Colonic mucosa (tissue), 4 donors: Measurements from ENCODE around the gene NDST1. TPM values are rescaled to one million over a fixed set of nuclear protein-coding genes. Genes with fewer than 3 reads are reported as not detected.

Experiments
- DNase-seq: peaks from one replicate; pipeline ENCODE4 v3.0.0-alpha.2; 2020
- H3K27ac ChIP-seq: fragments of 200-600 bp; one replicate; pipeline ENCODE4 v1.8.0; 2021
- H3K27me3 ChIP-seq: fragments of 200-600 bp; one replicate; pipeline ENCODE4 v1.8.0; 2021
- H3K36me3 ChIP-seq: fragments of 200-600 bp; one replicate; pipeline ENCODE4 v1.8.0; 2021
- H3K4me1 ChIP-seq: fragments of 200-600 bp; one replicate; pipeline ENCODE4 v1.8.0; 2021; ENCODE audit warnings: mild to moderate bottlenecking
- H3K4me3 ChIP-seq: fragments of 200-600 bp; one replicate; pipeline ENCODE4 v1.8.0; 2021
- H3K9ac ChIP-seq, 2 donors: one replicate each; pipeline ENCODE4 v1.7.0; 2013; ENCODE audit warnings: control low read depth in 2 of 2, low read depth in 2 of 2, low read length in 2 of 2
- H3K9me3 ChIP-seq: fragments of 200-600 bp; one replicate; pipeline ENCODE4 v1.8.0; 2021
- intact Hi-C: fragments of 100-400 bp; cut with DNase I; formaldehyde crosslinking; loops from one replicate; pipeline ENCODE4 v1.14.1; 2022
- total RNA-seq, 2 donors: library from RNA; stranded (reverse); fragmentation: NEBNext Ultra II Directional in 1 of 2; extraction: Animal tissue kit (Norgen Biotek cat#: 25700) in 1 of 2; gene quantifications; one replicate each; pipeline ENCODE4 v1.2.1, GENCODE V29; 2021
- TF ChIP-seq, protein P1 (sequence below): fragments of 200-600 bp; IDR thresholded peaks from one replicate; pipeline ENCODE4 v1.8.0; 2022; ENCODE audit warnings: antibody characterized with exemption, mild to moderate bottlenecking
- donor health status: healthy.
- donor health status: DM: no; HTN: no; CAD: no.
- donor health status: DM: no; HTN: no; CAD: no.

Gene NDST1
- total RNA-seq, 2 donors from 2014 or later = 37.4 to 51.3 TPM

DNA sequence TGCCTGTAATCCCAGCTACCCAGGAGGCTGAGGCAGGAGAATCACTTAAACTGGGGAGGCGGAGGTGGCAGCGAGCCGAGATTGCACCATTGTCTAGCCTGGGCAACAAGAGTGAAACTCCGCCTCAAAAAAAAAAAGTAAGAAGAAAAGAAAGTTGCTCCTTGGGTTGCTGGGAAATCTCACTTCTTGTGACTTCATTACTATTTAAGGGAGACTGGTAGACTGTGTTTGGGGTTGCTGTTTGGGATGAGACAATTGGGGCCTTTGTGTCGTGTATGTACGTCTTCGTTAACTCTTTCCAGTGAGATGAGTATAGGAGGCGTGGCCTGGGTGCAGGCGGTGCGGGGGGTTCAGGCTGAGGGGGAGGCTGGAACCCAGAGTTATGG lies 11.6 kb downstream of the NDST1 start:
- Histone ChIP-seq H3K9me3 (no peaks in the 10 kb centered on the region), H3K27ac (no peak overlapping the region), H3K9ac (no peak overlapping the region), H3K27me3 (no peaks in the 10 kb centered on the region), H3K36me3 (no peaks in the 10 kb centered on the region), H3K4me1 (peaks cover 28% of the 10 kb centered on the region), H3K4me3 (no peak overlapping the region)
- DNase-seq = no peak
- intact Hi-C loops = no loop called here
- TF ChIP-seq, protein P1, sequence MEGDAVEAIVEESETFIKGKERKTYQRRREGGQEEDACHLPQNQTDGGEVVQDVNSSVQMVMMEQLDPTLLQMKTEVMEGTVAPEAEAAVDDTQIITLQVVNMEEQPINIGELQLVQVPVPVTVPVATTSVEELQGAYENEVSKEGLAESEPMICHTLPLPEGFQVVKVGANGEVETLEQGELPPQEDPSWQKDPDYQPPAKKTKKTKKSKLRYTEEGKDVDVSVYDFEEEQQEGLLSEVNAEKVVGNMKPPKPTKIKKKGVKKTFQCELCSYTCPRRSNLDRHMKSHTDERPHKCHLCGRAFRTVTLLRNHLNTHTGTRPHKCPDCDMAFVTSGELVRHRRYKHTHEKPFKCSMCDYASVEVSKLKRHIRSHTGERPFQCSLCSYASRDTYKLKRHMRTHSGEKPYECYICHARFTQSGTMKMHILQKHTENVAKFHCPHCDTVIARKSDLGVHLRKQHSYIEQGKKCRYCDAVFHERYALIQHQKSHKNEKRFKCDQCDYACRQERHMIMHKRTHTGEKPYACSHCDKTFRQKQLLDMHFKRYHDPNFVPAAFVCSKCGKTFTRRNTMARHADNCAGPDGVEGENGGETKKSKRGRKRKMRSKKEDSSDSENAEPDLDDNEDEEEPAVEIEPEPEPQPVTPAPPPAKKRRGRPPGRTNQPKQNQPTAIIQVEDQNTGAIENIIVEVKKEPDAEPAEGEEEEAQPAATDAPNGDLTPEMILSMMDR = no peak

DNA sequence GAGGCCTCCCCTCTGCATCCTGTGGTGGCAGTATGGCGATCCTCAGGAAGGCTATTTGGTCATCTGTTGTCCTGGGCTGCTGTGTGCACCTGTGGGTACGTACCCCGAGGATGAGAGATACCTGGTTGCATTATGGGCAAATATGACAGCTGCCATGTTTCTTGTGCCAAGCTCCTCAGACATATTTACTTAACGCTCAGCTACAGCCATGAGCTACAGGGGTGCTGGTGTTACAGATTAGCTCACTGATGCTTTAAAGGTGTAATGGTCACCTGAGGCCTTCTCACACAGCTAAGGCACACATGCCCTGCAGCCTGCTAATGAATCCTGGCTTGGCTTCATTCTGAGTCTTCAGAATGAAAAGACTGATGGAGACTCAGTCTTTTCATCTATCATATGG lies 12.0 kb downstream of the NDST1 start:
- no peak overlapping the region for H3K27ac ChIP-seq
- no peak overlapping the region for H3K9ac ChIP-seq
- DNase-seq = no peak
- H3K27me3 ChIP-seq = no peaks in the 10 kb centered on the region
- no peak overlapping the region for H3K4me3 ChIP-seq
- H3K36me3 ChIP-seq = no peaks in the 10 kb centered on the region
- no peaks in the 10 kb centered on the region for H3K9me3 ChIP-seq
- peaks cover 27% of the 10 kb centered on the region for H3K4me1 ChIP-seq
- intact Hi-C loops = loop anchor here (5.0 kb wide), 2 partner anchors 33 to 63 kb away; no protein-coding TSS in a partner anchor
- TF ChIP-seq, protein P1 = no peak

DNA sequence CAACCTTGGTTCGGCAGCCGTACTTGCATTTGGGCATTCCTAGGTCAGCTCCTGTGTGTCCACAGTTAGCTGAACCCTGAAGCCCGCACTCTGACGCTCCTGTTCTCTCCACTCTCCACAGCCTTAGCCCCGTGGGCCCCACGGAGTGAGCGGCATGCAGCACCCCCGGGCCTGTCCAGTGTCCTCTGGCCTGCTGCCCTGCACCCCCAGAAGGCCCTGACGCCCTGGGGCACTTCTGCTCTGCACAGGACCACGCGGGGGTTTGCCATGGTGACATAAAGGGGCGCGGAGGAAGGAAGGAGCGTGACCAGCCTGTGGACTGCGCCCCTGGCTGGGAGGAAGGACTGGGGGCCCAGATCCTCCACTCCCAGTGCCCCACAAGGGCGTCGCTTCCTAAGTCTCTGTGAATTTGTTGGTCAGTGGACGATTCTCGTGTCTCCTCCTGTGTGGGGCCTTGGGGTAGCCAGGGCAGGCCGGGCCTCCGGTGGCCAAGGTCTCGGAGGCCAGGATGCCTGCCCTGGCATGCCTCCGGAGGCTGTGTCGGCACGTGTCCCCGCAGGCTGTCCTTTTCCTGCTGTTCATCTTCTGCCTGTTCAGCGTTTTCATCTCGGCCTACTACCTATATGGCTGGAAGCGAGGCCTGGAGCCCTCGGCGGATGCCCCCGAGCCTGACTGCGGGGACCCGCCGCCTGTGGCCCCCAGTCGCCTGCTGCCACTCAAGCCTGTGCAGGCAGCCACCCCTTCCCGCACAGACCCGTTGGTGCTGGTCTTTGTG lies 13.0 kb downstream of the NDST1 start:
- TF ChIP-seq, protein P1 = no peak
- H3K4me1 ChIP-seq = peaks cover 18% of the 10 kb centered on the region
- H3K27me3 ChIP-seq = no peaks in the 10 kb centered on the region
- no peaks in the 10 kb centered on the region for H3K36me3 ChIP-seq
- no peaks in the 10 kb centered on the region for H3K9me3 ChIP-seq
- DNase-seq = no peak
- H3K27ac ChIP-seq = no peak overlapping the region
- H3K4me3 ChIP-seq = no peak overlapping the region
- no peak overlapping the region for H3K9ac ChIP-seq
- intact Hi-C loops = loop anchor here (5.0 kb wide), 2 partner anchors 34 to 64 kb away; no protein-coding TSS in a partner anchor

DNA sequence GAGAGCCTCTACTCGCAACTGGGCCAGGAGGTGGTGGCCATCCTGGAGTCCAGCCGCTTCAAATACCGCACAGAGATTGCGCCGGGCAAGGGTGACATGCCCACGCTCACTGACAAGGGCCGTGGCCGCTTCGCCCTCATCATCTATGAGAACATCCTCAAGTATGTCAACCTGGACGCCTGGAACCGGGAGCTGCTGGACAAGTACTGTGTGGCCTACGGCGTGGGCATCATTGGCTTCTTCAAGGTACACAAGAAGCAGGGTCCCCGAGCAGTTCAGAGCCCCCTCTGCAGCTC lies 13.5 kb downstream of the NDST1 start:
- no peak overlapping the region for H3K4me3 ChIP-seq
- TF ChIP-seq, protein P1 = no peak
- H3K27ac ChIP-seq = no peak overlapping the region
- intact Hi-C loops = loop anchor here (5.0 kb wide), 2 partner anchors 34 to 64 kb away; no protein-coding TSS in a partner anchor
- H3K9ac ChIP-seq = no peak overlapping the region
- H3K9me3 ChIP-seq = no peaks in the 10 kb centered on the region
- no peak for DNase-seq
- H3K36me3 ChIP-seq = no peaks in the 10 kb centered on the region
- no peaks in the 10 kb centered on the region for H3K27me3 ChIP-seq
- H3K4me1 ChIP-seq = peaks cover 18% of the 10 kb centered on the region

DNA sequence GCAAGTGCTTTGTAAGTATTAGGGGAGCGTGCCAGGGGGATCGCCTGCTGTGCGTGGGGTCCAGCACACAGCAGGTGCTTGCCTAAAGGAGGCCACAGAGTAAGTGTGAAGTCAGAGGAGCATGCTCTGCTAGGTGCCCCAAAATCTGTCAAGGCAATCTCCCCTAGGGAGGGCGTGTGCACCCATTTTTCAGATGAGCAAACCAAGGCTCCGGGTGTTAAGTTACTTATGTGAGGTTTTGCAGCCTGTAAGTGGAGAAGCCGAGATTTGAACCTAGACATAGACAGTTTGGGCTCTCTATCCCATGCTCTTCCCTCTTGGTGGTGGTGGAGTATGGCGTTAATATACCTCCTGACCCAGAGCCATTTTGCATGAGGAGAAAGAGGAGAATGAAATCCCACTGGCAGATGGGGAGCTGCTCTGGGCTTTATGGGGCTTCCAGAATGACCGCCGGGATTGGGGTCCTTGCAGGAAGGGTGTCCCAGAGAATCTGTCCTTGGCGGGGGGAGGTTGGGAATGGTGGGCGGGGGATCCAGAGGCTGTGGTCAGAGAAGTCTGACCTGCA lies 14.1 kb downstream of the NDST1 start:
- peak overlapping the region in 1 of 2 donors; percentile 75 for H3K9ac ChIP-seq
- no peak for DNase-seq
- H3K27ac ChIP-seq = peak overlapping the region; percentile 81
- intact Hi-C loops = loop anchor here (5.0 kb wide), 2 partner anchors 35 to 65 kb away; no protein-coding TSS in a partner anchor
- H3K9me3 ChIP-seq = no peaks in the 10 kb centered on the region
- no peaks in the 10 kb centered on the region for H3K27me3 ChIP-seq
- TF ChIP-seq, protein P1 = no peak
- no peak overlapping the region for H3K4me3 ChIP-seq
- H3K4me1 ChIP-seq = peaks cover 18% of the 10 kb centered on the region
- H3K36me3 ChIP-seq = no peaks in the 10 kb centered on the region
